ENCODE measurements around the gene OR10G7. TPM values are rescaled to one million over a fixed set of nuclear protein-coding genes. Genes with fewer than 3 reads are reported as not detected.

Gene OR10G7
- not detected for total RNA-seq

- Histone ChIP-seq H3K9me3 (ENCODE audit: low read depth, low read length) (no peaks in the 10 kb centered on the region), H3K4me1 (ENCODE audit: insufficient read depth, low read length) (no peaks in the 10 kb centered on the region), H3K27me3 (ENCODE audit: insufficient read depth, low read length) (peaks cover 2% of the 10 kb centered on the region), H3K4me3 (ENCODE audit: low read length) (no peak within 1 kb of the TSS)
Observed at GRCh38 chr11:124041254-124041653, at the start of gene OR10G7. Gene OR10G7, minus strand, starts transcription at chr11:124041325. Its CDS starts 2,324 bp downstream, at chr11:124039001.

GRCh38 chr11:124085997-124086846 lies 45.1 kb upstream of the OR10G7 start:
- Histone ChIP-seq H3K4me3 (ENCODE audit: low read length) (no peak overlapping the region), H3K4me1 (ENCODE audit: insufficient read depth, low read length) (no peaks in the 10 kb centered on the region), H3K9me3 (ENCODE audit: low read depth, low read length) (no peaks in the 10 kb centered on the region), H3K27me3 (ENCODE audit: insufficient read depth, low read length) (peaks cover 3% of the 10 kb centered on the region)

DNA sequence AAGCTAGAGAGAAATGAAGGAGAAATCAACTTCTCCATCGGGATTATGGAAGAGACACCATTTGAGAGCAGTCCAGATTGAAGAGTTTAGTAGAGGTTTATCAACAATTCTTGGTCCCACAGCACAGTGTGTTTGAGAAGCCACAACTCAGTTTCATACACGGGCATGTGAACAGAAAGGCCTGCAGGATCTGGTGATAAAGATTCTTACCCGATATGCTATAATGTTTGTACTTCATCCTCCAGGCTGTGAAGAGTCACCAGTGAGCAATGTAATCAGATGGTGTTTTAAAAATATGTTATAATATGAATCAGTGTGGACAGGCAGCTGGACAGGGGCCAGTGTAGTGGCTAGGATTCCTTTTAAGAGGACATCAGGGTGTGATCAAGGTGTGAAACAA lies 44.5 kb upstream of the OR10G7 start:
- no peaks in the 10 kb centered on the region for H3K9me3 ChIP-seq (ENCODE audit: low read depth, low read length)
- no peaks in the 10 kb centered on the region for H3K4me1 ChIP-seq (ENCODE audit: insufficient read depth, low read length)
- no peak overlapping the region for H3K4me3 ChIP-seq (ENCODE audit: low read length)
- peaks cover 3% of the 10 kb centered on the region for H3K27me3 ChIP-seq (ENCODE audit: insufficient read depth, low read length)

DNA sequence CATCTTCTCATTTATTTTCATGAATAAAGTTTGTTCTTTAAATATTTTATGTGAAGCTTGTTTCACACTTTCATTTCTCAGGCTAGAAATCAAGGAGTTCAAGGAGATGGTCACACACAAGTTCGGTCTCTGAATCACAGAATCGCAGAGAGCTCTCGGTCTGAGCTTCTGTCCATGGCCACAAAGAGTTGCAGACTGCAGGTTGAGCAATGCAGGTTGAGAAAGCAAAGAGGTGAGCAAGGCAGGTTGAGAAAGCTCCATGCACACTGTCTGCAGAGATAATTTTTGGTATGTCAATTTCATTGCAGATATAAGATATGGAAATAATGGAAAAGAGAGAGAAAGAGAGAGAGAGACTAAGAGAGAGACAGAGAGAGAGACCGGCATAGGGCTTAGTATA lies 41.2 kb upstream of the OR10G7 start:
- H3K4me1 ChIP-seq (ENCODE audit: insufficient read depth, low read length) = no peaks in the 10 kb centered on the region
- H3K9me3 ChIP-seq (ENCODE audit: low read depth, low read length) = no peaks in the 10 kb centered on the region
- peaks cover 3% of the 10 kb centered on the region for H3K27me3 ChIP-seq (ENCODE audit: insufficient read depth, low read length)
- H3K4me3 ChIP-seq (ENCODE audit: low read length) = no peak overlapping the region

DNA sequence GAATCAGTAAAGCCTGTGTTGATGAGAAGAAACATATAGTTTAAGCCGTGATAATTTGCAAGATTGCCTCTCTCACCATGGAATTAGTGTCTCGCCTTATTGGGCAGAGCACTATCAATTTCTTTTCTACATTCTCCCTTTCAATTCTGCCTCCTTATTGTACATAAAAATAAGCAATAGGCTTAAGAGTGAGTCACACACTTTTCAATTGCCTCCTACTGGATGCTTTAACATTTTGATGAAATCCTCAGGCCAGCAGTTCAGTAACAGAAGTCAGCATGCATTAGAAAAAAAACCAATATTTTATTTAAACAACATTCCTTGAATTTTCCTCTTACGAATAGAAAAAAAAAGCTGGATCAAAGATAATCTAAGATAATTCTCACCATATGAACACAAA lies 40.4 kb upstream of the OR10G7 start:
- peaks cover under 1% of the 10 kb centered on the region for H3K4me1 ChIP-seq (ENCODE audit: insufficient read depth, low read length)
- H3K9me3 ChIP-seq (ENCODE audit: low read depth, low read length) = no peaks in the 10 kb centered on the region
- peaks cover 3% of the 10 kb centered on the region for H3K27me3 ChIP-seq (ENCODE audit: insufficient read depth, low read length)
- H3K4me3 ChIP-seq (ENCODE audit: low read length) = no peak overlapping the region

DNA sequence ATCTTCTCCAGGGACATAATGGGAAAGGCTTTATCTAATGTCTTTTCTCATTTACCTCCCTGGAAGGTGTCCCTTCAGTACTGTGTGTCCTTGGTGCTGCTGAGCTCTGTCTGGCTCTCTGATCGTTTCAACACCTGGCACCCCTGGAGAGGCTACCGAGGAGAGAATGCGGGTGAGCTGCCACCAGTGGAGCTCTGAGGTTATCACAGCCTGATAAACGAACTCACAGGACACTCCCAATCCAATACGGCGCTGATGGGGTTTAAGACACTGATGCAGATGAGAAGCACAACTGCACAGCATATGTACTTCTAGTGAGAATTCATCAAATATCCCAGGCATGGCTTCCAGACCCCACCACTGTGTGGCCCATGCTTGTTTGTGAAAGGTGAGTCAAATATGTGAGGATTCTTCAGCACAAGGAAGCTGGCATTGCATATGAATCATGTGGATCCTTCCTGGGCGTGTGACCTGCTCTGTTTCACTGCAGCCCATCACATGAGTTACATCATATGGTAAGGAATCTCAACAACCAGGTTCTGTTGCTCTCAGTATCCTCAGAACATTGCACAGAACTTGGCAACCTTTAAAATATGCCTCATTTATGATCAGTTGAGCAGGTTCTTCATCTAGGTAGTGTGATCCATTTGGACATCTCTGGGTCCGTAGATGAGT lies 39.3 kb upstream of the OR10G7 start:
- peaks cover 3% of the 10 kb centered on the region for H3K27me3 ChIP-seq (ENCODE audit: insufficient read depth, low read length)

DNA sequence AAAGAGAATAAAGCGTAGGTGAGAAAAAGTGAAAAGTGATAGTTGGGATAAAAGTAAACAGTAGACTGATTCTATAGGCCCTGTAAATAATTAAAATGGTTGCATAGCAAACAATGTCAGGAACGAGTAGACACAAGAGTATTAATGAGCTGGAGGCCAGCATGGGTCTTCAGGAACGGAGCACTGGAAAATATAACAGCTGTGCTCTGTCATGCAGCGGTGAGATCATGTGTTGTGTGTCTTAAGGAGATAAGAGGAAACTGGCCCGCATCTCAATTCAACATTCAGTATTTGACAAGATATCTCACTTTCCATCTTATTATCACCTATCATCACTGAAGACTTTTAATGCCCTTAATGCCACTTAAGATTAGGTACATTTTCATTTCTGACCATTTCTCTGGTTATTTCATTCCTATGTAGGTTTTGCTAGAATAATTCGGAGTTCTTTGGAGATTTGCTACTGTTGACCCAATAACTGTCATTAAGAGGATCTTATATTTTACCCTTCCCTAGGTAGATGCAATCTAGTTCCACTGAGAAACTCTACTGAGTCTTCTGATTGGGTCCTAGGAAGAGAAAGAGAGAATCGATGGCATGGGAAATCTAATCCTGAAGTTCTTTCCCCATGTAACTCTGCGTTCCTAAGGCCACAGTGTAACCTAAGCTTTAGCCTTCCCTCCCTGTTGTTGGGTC lies 38.7 kb upstream of the OR10G7 start:
- Histone ChIP-seq H3K4me3 (ENCODE audit: low read length) (no peak overlapping the region), H3K4me1 (ENCODE audit: insufficient read depth, low read length) (peaks cover 11% of the 10 kb centered on the region), H3K27me3 (ENCODE audit: insufficient read depth, low read length) (peaks cover 3% of the 10 kb centered on the region), H3K9me3 (ENCODE audit: low read depth, low read length) (no peaks in the 10 kb centered on the region)

More for the DNA sequence above, 39.3 kb upstream of the OR10G7 start:
- Histone ChIP-seq H3K4me3 (ENCODE audit: low read length) (no peak overlapping the region), H3K4me1 (ENCODE audit: insufficient read depth, low read length) (peaks cover 11% of the 10 kb centered on the region), H3K9me3 (ENCODE audit: low read depth, low read length) (no peaks in the 10 kb centered on the region)

- H3K27me3 ChIP-seq (ENCODE audit: insufficient read depth, low read length) = no peaks in the 10 kb centered on the region
- no peak overlapping the region for H3K4me3 ChIP-seq (ENCODE audit: low read length)
- H3K4me1 ChIP-seq (ENCODE audit: insufficient read depth, low read length) = peaks cover 11% of the 10 kb centered on the region
- no peaks in the 10 kb centered on the region for H3K9me3 ChIP-seq (ENCODE audit: low read depth, low read length)
Observed at GRCh38 chr11:124078591-124078990, 37.5 kb upstream of the OR10G7 start.

- peaks cover 11% of the 10 kb centered on the region for H3K4me1 ChIP-seq (ENCODE audit: insufficient read depth, low read length)
- no peak overlapping the region for H3K4me3 ChIP-seq (ENCODE audit: low read length)
Observed at GRCh38 chr11:124077266-124077665, 36.1 kb upstream of the OR10G7 start.

DNA sequence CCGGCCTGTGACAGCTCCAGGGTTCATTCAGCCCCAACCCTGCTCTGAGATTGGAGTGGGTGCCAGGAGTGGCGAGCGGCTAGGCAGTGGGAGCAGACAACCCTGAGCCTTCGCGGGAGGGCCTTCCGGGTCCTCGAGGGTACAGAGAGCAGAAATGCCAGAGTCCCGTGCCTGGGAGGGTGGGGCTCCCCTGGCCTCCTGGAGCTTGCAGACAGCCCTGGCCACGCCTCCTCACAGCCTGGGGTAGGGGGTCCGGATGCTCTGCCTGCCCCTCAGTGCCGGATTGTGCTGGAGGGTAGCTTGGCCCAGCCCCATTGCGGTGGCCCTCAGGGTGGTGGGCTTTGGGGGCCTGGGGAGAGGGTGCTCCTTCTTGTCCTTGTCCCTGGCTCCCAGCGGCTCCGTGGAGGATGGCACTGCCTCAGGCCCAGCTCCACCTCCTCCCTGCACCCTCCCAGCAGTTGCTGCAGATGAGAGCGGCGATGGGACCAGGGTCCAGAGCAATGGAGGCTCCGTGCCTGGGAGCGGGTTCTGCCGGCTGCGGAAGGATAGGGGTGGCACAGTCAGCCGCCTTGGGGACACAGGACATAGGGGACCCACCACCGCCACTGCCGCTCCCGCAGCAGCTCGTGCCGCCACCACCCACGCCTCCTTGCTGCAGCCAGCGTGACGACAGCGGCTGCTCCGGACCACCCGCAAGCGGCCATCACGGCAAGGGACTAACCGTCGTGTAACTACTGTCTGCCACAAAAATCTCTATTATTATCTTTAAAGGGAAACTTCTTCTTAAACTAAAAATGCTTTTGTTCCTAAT lies 34.9 kb upstream of the OR10G7 start:
- H3K9me3 ChIP-seq (ENCODE audit: low read depth, low read length) = no peaks in the 10 kb centered on the region
- peak overlapping the region; percentile 18 for H3K4me3 ChIP-seq (ENCODE audit: low read length)
- peaks cover 14% of the 10 kb centered on the region for H3K4me1 ChIP-seq (ENCODE audit: insufficient read depth, low read length)
- no peaks in the 10 kb centered on the region for H3K27me3 ChIP-seq (ENCODE audit: insufficient read depth, low read length)

More at GRCh38 chr11:124077266-124077665, 36.1 kb upstream of the OR10G7 start:
- Histone ChIP-seq H3K9me3 (ENCODE audit: low read depth, low read length) (no peaks in the 10 kb centered on the region), H3K27me3 (ENCODE audit: insufficient read depth, low read length) (no peaks in the 10 kb centered on the region)

DNA sequence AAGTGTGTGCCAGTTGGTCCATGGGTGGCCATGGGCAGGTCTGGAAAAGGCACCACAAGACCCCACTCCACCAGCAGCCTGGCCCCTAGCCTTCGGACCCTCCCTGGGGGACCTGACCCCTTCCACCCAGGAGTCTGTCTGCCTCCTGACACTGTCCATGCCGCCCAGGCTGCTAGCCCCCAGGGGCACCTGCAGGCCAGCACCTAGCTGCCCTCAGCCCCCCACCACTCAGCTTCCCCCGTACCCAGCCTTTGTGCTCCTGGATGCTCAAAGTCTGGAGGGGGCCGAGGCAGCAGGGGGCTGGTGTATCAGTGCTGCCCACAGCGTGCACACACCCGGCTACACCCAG lies 34.3 kb upstream of the OR10G7 start:
- H3K27me3 ChIP-seq (ENCODE audit: insufficient read depth, low read length) = no peaks in the 10 kb centered on the region
- no peak overlapping the region for H3K4me3 ChIP-seq (ENCODE audit: low read length)
- no peaks in the 10 kb centered on the region for H3K9me3 ChIP-seq (ENCODE audit: low read depth, low read length)
- peaks cover 19% of the 10 kb centered on the region for H3K4me1 ChIP-seq (ENCODE audit: insufficient read depth, low read length)

GRCh38 chr11:124074554-124074953 lies 33.4 kb upstream of the OR10G7 start:
- H3K27me3 ChIP-seq (ENCODE audit: insufficient read depth, low read length) = no peaks in the 10 kb centered on the region
- peaks cover 28% of the 10 kb centered on the region for H3K4me1 ChIP-seq (ENCODE audit: insufficient read depth, low read length)
- H3K9me3 ChIP-seq (ENCODE audit: low read depth, low read length) = no peaks in the 10 kb centered on the region
- no peak overlapping the region for H3K4me3 ChIP-seq (ENCODE audit: low read length)

DNA sequence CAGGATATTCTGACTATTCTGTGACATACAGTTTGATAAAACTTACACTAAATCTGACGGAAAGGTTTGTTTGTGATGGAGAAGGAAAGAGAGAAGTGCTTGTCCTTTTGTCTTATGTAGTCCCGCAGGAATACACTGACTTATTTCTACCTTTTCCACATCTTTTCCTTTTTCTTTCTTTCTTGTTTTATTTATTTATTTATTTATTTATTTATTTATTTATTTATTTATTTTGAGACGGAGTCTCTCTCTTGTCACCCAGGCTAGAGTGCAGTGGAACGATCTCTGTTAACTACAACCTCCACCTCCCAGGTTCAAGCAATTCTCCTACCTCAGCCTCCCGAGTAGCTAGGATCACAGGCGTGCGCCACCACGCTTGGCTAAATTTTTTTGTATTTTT lies 31.0 kb upstream of the OR10G7 start:
- Histone ChIP-seq H3K4me1 (ENCODE audit: insufficient read depth, low read length) (peaks cover 32% of the 10 kb centered on the region), H3K9me3 (ENCODE audit: low read depth, low read length) (no peaks in the 10 kb centered on the region)

GRCh38 chr11:124071623-124071948 lies 30.5 kb upstream of the OR10G7 start:
- Histone ChIP-seq H3K4me3 (ENCODE audit: low read length) (no peak overlapping the region), H3K27me3 (ENCODE audit: insufficient read depth, low read length) (no peaks in the 10 kb centered on the region), H3K4me1 (ENCODE audit: insufficient read depth, low read length) (peaks cover 32% of the 10 kb centered on the region), H3K9me3 (ENCODE audit: low read depth, low read length) (no peaks in the 10 kb centered on the region)

More for the DNA sequence above, 31.0 kb upstream of the OR10G7 start:
- H3K27me3 ChIP-seq (ENCODE audit: insufficient read depth, low read length) = no peaks in the 10 kb centered on the region
- H3K4me3 ChIP-seq (ENCODE audit: low read length) = no peak overlapping the region

Data from mononuclear cell (primary cell).